ENCODE measurements around the gene FOXA3.

GRCh38 chr19:45883586-45883880 is 19.4 kb downstream of the FOXA3 start:
- peak in 2 of 5 experiments; percentile 18 to 37 for TF ChIP-seq CTCF (IDR thresholded peaks at IDR 0.05 in 4 of 5, conservative IDR thresholded peaks at IDR 0.05 in 1 of 5)
- TF ChIP-seq POLR2A (IDR thresholded peaks at IDR 0.05), result no peak
